NCI-H1105 (cell line): Measurements from ENCODE around the gene KIF11.

Source experiments
- DNase-seq: peaks from one replicate; lab custom pipeline; 2025; lab: John Stamatoyannopoulos, UW

The KIF11 gene

DNA sequence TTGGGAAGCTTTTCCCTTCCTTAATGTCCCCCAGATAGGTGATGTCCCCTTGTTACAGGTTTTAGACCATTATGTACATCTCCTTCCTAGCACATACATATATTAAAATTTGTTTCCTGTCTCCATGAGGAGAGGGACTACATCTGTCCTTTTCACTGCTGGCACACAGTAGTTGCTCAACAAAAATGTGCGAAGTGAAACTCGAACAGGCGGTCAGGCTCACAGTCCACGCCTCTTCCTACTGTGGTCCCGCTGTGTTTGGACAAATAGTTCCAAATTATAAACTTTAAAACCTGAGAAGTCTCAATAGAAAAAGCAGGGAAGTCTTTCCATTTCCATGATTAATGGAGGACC is 95.6 kb downstream of the KIF11 start:
- DNase-seq, result no peak

- DNase-seq, result no peak
Measured at GRCh38 chr10:92688927-92689662, 96.2 kb downstream of the KIF11 start.

GRCh38 chr10:92689663-92690210 is 96.8 kb downstream of the KIF11 start, which contains the start of gene HHEX:
Gene HHEX (plus strand): TSS chr10:92689955. CDS start chr10:92689987, 32 bp downstream.
- DNase-seq, result no peak

DNA sequence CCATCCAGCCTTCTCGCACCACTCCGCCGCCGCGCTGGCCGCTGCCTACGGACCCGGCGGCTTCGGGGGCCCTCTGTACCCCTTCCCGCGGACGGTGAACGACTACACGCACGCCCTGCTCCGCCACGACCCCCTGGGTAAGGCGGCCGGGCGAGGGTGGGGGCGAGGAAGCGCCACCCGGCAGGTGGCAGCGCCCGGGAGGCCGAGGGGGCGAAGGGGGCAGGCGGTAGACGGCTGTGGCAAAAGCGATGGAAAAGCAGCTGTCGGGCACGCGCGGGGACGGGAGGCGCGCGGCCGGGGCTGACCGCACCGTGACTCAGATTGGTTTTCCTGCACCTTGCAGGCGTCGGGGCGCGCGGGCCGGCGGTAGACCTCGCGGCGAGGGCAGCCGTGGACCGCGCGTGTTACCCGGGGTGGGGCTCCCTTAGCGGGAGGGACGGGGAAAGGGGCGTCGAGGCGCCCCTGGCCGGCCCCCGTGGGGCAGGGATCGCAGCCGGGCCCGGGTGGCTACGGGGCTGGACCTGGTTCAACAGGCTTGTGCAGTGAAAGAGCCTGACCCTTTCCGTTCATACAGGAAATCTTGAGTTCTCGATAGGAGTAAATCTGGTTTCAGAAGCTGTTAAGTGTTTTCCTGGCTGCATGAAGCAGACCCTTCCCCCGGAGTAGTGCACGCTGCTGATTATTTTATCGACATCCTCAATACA is 97.4 kb downstream of the KIF11 start:
- no peak for DNase-seq

- DNase-seq, result no peak
Measured at GRCh38 chr10:92690915-92691590, 98.1 kb downstream of the KIF11 start.

DNA sequence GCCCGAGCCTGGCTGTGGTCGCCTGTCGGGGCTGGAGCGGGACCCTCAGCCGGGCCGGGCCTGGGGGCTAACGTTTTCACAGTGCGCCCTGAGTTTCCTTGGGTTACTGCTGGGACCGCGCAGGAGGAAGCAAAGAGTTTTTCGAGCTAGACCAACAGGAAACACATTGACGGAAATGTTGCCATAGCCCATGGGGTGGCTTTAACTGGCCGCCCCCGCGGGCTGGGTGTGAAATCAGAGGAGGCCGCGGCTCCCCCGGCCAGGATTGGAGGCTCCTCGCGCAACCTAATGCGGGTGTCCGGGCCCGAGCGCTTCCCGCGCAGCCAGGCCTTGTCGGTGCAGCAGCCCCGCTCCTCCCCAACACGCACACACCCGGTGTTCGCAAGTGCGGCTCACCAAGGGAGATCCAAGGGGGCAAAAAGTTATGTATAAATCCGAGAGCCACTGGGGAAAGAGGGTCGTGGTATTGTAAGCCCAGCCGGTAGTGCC is 98.7 kb downstream of the KIF11 start:
- no peak for DNase-seq

- no peak for DNase-seq
Measured at GRCh38 chr10:92692080-92692671, 99.2 kb downstream of the KIF11 start.

DNA sequence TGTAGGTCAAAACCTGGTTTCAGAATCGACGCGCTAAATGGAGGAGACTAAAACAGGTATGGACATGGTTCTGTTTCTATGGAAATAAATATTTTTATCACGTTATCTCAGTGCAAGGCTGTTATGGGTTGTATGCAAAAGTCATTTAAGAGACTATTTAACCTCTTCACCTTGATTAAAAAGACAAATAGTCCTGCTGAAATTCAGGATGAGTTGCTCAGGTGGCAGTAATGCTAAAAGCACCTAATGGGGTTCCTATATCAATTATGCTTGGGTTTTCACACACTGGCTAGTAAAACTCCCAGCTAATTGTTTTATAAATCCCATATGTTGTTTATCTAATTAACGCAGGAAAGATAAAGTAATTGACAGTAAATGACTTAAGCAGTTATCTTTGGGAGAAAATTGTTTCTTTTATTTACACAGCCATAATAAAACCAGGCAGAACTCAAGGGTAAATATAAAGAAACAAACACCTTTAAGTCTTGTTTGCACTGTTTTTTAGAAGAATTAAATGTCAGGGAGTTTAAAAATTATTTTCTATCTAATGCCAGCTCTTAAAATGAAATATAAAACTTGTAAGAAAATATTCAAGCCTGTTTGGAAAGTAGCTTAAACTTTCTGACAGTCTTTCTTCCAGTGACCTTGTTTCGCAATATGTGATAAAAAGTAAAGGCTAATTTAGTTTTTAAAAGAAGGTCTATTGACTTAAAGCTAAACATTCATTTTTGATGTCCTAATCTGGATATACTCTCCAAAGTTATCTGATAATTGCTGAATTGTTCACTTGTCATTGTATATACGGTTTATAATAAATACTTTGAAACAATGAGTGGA is 100.0 kb downstream of the KIF11 start:
- DNase-seq, result no peak

- no peak for DNase-seq
Measured at GRCh38 chr10:92693534-92693893, 100.6 kb downstream of the KIF11 start.

GRCh38 chr10:92695679-92696605 is 103.0 kb downstream of the KIF11 start:
- no peak for DNase-seq

DNA sequence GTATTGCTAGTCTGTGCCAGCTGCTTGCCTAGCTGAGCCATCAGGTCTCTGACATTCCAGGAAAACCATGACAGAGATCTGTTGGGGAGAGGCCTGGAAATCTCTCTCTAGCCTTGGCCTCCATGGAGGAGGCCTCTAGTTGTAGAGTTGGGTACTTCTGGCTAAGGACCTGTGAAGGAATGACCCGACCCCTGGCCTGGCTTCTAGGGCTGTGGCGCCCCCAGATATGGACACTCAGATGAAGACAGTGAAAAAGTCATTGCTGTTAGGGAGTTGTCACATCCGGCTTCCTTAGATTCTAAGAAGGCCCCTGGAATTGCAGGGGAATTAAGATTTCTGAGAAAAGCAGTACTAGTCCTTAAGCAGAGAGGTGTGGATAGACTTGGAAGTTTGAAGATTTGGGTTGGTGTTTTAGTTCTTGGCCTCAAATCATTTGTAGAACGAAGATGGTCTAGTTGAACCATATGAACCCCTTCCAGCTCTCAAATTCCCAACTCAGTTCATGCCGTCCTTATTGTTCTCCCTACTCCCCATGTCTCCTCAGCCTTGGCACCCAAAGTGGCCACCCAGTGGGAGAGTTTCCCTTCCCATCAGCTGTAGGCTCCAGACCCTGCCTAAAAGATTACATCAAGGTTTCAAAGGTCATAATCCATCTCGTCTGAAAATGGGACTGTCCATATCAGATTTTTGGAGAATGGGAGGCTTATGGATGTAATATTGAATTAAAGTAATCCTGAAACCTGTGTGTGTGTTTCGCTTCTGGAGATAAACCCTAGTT is 103.9 kb downstream of the KIF11 start:
- DNase-seq, result no peak

- DNase-seq, result no peak
Measured at GRCh38 chr10:92697663-92698511, 105.0 kb downstream of the KIF11 start.

- DNase-seq, result no peak
Measured at GRCh38 chr10:92699193-92699517, 106.2 kb downstream of the KIF11 start.

GRCh38 chr10:92699518-92700381 is 106.8 kb downstream of the KIF11 start:
- DNase-seq, result no peak

DNA sequence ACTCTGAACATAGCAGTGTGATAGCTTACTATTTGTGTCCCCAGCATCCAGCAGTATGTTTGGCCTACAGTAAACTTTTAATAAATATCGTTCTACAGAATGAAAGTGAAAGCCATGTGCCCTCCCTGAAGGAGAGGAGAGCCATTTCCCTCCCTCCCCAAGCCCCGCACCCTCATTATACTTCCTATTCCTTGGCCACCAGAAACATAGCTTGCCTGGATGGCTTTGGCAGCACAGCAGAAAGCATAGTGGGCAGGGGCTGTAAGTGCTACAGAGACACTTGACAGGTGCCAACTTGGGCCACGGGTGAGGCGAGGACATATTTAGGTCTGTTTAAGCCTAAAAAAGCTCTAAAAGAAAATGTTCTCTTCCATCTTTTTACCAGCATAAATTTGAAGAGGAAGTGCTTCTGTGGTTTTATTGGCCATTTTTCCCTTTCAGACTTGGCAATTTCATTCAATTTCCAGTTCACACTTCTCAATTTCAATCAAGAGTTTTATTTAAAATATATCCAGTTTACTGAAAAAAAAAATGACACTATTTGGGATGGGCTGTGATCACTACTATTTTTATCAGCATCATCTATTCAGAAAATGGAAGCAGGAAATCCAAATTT is 109.5 kb downstream of the KIF11 start:
- DNase-seq, result no peak
